H1 (cell line): Measurements from ENCODE around the gene WIPF3.

Experiments
- CTCF ChIP-seq, 3 experiments: IDR thresholded peaks; 1 replicate in 2 of 3; 2 replicates in 1 of 3; pipeline versions ENCODE4 v1.5.1 to v1.6.1; 2011; ENCODE audit warnings: low read length in 3 of 3, mild to moderate bottlenecking in 3 of 3, inconsistent platforms in 2 of 3, low read depth in 1 of 3, moderate library complexity in 1 of 3; ENCODE audit not compliant: insufficient read depth in 1 of 3; ENCODE audit errors: control extremely low read depth in 1 of 3
- JUND ChIP-seq: IDR thresholded peaks from 2 replicates; pipeline ENCODE4 v1.6.1; 2011; ENCODE audit warnings: mild to moderate bottlenecking, improper control_type of control experiment, low read length
- POLR2AphosphoS5 ChIP-seq: IDR thresholded peaks from 2 replicates; pipeline ENCODE4 v1.6.1; 2011; ENCODE audit warnings: low read depth, low read length

DNA sequence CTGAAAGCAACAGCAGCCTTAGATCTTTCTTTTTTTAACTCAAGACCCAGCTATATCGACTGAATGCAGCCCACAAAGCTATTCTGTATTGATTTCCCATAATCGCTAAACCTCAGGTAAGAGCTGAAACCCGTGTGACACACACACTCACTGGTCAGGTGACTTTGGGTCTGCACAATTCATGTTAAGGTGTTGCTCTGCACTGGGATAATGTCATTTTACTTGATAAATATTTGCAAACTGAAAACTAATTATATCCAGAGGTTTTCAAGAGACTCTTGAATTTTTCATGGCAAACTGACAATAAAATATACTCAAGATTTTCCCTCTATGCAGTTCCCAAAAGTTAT is 150.2 kb downstream of the WIPF3 start:
- TF ChIP-seq CTCF (IDR thresholded peaks at IDR 0.05; ENCODE audit: control extremely low read depth in 1 of 3, insufficient read depth in 1 of 3, low read depth in 1 of 3, low read length in 3 of 3) (no peak), JUND (no peak), POLR2AphosphoS5 (no peak)
